IMR-90 (cell line): ENCODE data around the gene MCF2L. TPM values are rescaled to one million over a fixed set of nuclear protein-coding genes. Genes with fewer than 3 reads are reported as not detected.

ENCODE experiments used
- ATAC-seq: fragments of 200-7000 bp; cut with Tn5 transposase; 2 replicates; pipeline ENCODE4 v1.9.1; 2020; ENCODE audit warnings: low read depth, mild to moderate bottlenecking, moderate library complexity
- BruUV-seq: library from RNA; stranded (reverse); fragments of 400-500 nt; replicated peaks from 2 replicates; lab custom pipeline; 2021; lab: Mats Ljungman, UMichigan
- CTCF ChIA-PET: fragments of 300-600 bp; formaldehyde crosslinking; extraction: SDS; loops from one replicate; lab custom pipeline; 2021; ENCODE audit warnings: antibody characterized with exemption; lab: Yijun Ruan, JAX
- POLR2A ChIA-PET: fragments of 300-600 bp; sonication (Branson Sonifier 250); formaldehyde crosslinking; loops from one replicate; lab custom pipeline; 2022; ENCODE audit warnings: antibody characterized with exemption; ENCODE audit not compliant: unreplicated experiment; lab: Charles Lee
- DNase-seq: peaks from one replicate; pipeline ENCODE4 v3.0.0; 2013
- H2AFZ ChIP-seq: replicated peaks from 2 replicates; pipeline ENCODE3; 2013; ENCODE audit warnings: low read length, mild to moderate bottlenecking; ENCODE audit not compliant: poor library complexity
- H2AK5ac ChIP-seq: 2 replicates; pipeline ENCODE4 v1.6.1; 2013; ENCODE audit warnings: low read depth, low read length, inconsistent platforms
- H2AK9ac ChIP-seq: replicated peaks from 2 replicates; pipeline ENCODE3; 2013; ENCODE audit warnings: mild to moderate bottlenecking, low read depth, low read length, moderate library complexity; ENCODE audit not compliant: poor library complexity
- H2BK120ac ChIP-seq: 2 replicates; pipeline ENCODE4 v1.6.1; 2013; ENCODE audit warnings: low read depth, low read length, inconsistent platforms
- H2BK15ac ChIP-seq: 3 replicates; pipeline ENCODE4 v1.6.1; 2013; ENCODE audit warnings: low read depth, low read length, inconsistent platforms
- H2BK20ac ChIP-seq: 2 replicates; pipeline ENCODE4 v1.6.1; 2013; ENCODE audit warnings: low read depth, mild to moderate bottlenecking, inconsistent platforms, low read length, moderate library complexity
- H2BK5ac ChIP-seq: 2 replicates; pipeline ENCODE4 v1.6.1; 2013; ENCODE audit warnings: mild to moderate bottlenecking, low read depth, low read length, inconsistent platforms; ENCODE audit not compliant: poor library complexity, severe bottlenecking
- H3K14ac ChIP-seq: replicated peaks from 2 replicates; pipeline ENCODE4 v1.6.1; 2013; ENCODE audit warnings: low read depth, low read length, inconsistent platforms
- H3K18ac ChIP-seq: 2 replicates; pipeline ENCODE4 v1.6.1; 2013; ENCODE audit warnings: low read depth, low read length, control low read depth
- H3K23ac ChIP-seq: 2 replicates; pipeline ENCODE4 v1.6.1; 2013; ENCODE audit warnings: low read depth, low read length, inconsistent platforms
- H3K27ac ChIP-seq: 2 replicates; pipeline ENCODE4 v1.5.1; 2013; ENCODE audit warnings: mild to moderate bottlenecking, control low read depth, low read length; ENCODE audit not compliant: insufficient read depth
- H3K27me3 ChIP-seq: 2 replicates; pipeline ENCODE4 v1.6.1; 2013; ENCODE audit warnings: low read length; ENCODE audit not compliant: control insufficient read depth, insufficient read depth
- H3K36me3 ChIP-seq: 2 replicates; pipeline ENCODE4 v1.6.1; 2013; ENCODE audit warnings: low read length, mixed read lengths; ENCODE audit not compliant: control insufficient read depth, insufficient read depth
- H3K4ac ChIP-seq: 2 replicates; pipeline ENCODE4 v1.6.1; 2013; ENCODE audit warnings: low read depth, low read length, inconsistent platforms
- H3K4me1 ChIP-seq: 2 replicates; pipeline ENCODE4 v1.6.1; 2013; ENCODE audit warnings: low read length, mixed read lengths; ENCODE audit not compliant: control insufficient read depth, insufficient read depth
- H3K4me2 ChIP-seq: 2 replicates; pipeline ENCODE4 v1.6.1; 2013; ENCODE audit warnings: low read depth, mild to moderate bottlenecking, control low read depth, low read length, moderate library complexity
- H3K4me3 ChIP-seq: 2 replicates; pipeline ENCODE4 v1.5.1; 2013; ENCODE audit warnings: low read depth, mild to moderate bottlenecking, control low read depth, low read length, moderate library complexity; ENCODE audit not compliant: insufficient read depth
- H3K56ac ChIP-seq: 2 replicates; pipeline ENCODE4 v1.6.1; 2013; ENCODE audit warnings: low read length, inconsistent platforms; ENCODE audit not compliant: insufficient read depth; ENCODE audit errors: extremely low read depth
- H3K79me1 ChIP-seq, 2 experiments: 2 replicates each; pipeline ENCODE4 v1.6.1; 2013; ENCODE audit warnings: low read length in 2 of 2, inconsistent platforms in 1 of 2, low read depth in 1 of 2
- H3K9ac ChIP-seq: 2 replicates; pipeline ENCODE4 v1.6.1; 2013; ENCODE audit warnings: low read depth, low read length, control low read depth
- H3K9me1 ChIP-seq: 2 replicates; pipeline ENCODE4 v1.6.1; 2013; ENCODE audit warnings: low read length, inconsistent platforms; ENCODE audit not compliant: insufficient read depth
- H3K9me3 ChIP-seq: 2 replicates; pipeline ENCODE4 v1.6.1; 2013; ENCODE audit warnings: low read length; ENCODE audit not compliant: control insufficient read depth, insufficient read depth
- H4K20me1 ChIP-seq: 2 replicates; pipeline ENCODE4 v1.6.1; 2013; ENCODE audit warnings: low read length, inconsistent platforms; ENCODE audit not compliant: insufficient read depth
- H4K5ac ChIP-seq: 2 replicates; pipeline ENCODE4 v1.6.1; 2013; ENCODE audit warnings: mild to moderate bottlenecking, low read depth, low read length, control low read depth
- H4K8ac ChIP-seq, 2 experiments: 2 replicates each; pipeline ENCODE4 v1.6.1; 2013; ENCODE audit warnings: low read depth in 2 of 2, low read length in 2 of 2, control low read depth in 1 of 2, inconsistent platforms in 1 of 2
- H4K91ac ChIP-seq: 2 replicates; pipeline ENCODE4 v1.6.1; 2013; ENCODE audit warnings: low read depth, low read length, inconsistent platforms; ENCODE audit not compliant: insufficient read depth
- BHLHE40 ChIP-seq: fragments of 150-350 bp; IDR thresholded peaks from 2 replicates; pipeline ENCODE4 v1.6.1; 2016; ENCODE audit warnings: mild to moderate bottlenecking, low read depth, low read length
- CEBPB ChIP-seq: IDR thresholded peaks from 2 replicates; pipeline ENCODE4 v1.6.1; 2012; ENCODE audit warnings: low read depth, low read length, improper control_type of control experiment
- CHD1 ChIP-seq: IDR thresholded peaks from 2 replicates; pipeline ENCODE4 v1.6.1; 2012; ENCODE audit warnings: low read depth, low read length, improper control_type of control experiment
- FOS ChIP-seq: fragments of 150-350 bp; IDR thresholded peaks from 2 replicates; pipeline ENCODE4 v1.6.1; 2016; ENCODE audit warnings: low read depth, low read length
- MAFK ChIP-seq: IDR thresholded peaks from 2 replicates; pipeline ENCODE4 v1.6.1; 2012; ENCODE audit warnings: low read depth, low read length, improper control_type of control experiment
- MAZ ChIP-seq: IDR thresholded peaks from 2 replicates; pipeline ENCODE4 v1.6.1; 2012; ENCODE audit warnings: low read depth, mild to moderate bottlenecking, low read length, improper control_type of control experiment, moderate library complexity, borderline replicate concordance
- MXI1 ChIP-seq: IDR thresholded peaks from 2 replicates; pipeline ENCODE4 v1.6.1; 2012; ENCODE audit warnings: low read depth, mild to moderate bottlenecking, low read length, moderate library complexity, borderline replicate concordance
- NFE2L2 ChIP-seq: fragments of 150-350 bp; IDR thresholded peaks from 2 replicates; pipeline ENCODE4 v1.6.1; 2016; ENCODE audit warnings: low read depth, mild to moderate bottlenecking, low read length
- POLR2A ChIP-seq: IDR thresholded peaks from 2 replicates; pipeline ENCODE4 v1.6.1; 2012; ENCODE audit warnings: mild to moderate bottlenecking, low read depth, low read length
- RAD21 ChIP-seq: IDR thresholded peaks from 2 replicates; pipeline ENCODE4 v1.6.1; 2012; ENCODE audit warnings: low read length, improper control_type of control experiment
- RCOR1 ChIP-seq: IDR thresholded peaks from 2 replicates; pipeline ENCODE4 v1.6.1; 2012; ENCODE audit warnings: mild to moderate bottlenecking, low read length, improper control_type of control experiment; ENCODE audit not compliant: insufficient replicate concordance
- RFX5 ChIP-seq: IDR thresholded peaks from 2 replicates; pipeline ENCODE4 v1.8.0; 2012; ENCODE audit warnings: low read depth, mild to moderate bottlenecking, low read length, moderate library complexity
- SMC3 ChIP-seq: fragments of 150-350 bp; IDR thresholded peaks from 2 replicates; pipeline ENCODE4 v1.6.1; 2016; ENCODE audit warnings: low read depth, mild to moderate bottlenecking, antibody characterized with exemption, low read length, moderate library complexity
- WGBS, 2 experiments: methylation state at CpG; one replicate each; pipeline versions ENCODE4 v1.1.5 to v1.1.7; 2013; ENCODE audit warnings: missing lambda C conversion rate in 2 of 2; ENCODE audit not compliant: insufficient read length in 1 of 2; ENCODE audit errors: extremely low coverage in 2 of 2; 5-methylcytosine and 5-hydroxymethylcytosine counted together
- dilution Hi-C: fragments of 300-500 bp; cut with HindIII; formaldehyde crosslinking; loops from one replicate; pipeline ENCODE4 v1.14.3; 2018; ENCODE audit warnings: low sequenced_read_pairs; ENCODE audit not compliant: unreplicated experiment
- in situ Hi-C: fragments of 300-500 bp; cut with MboI; formaldehyde crosslinking; loops from 3 replicates; pipeline ENCODE4 v1.14.3; 2019; ENCODE audit warnings: low sequenced_read_pairs, inconsistent platforms, mixed read lengths
- intact Hi-C: fragments of 100-400 bp; cut with micrococcal nuclease; formaldehyde crosslinking; loops from 2 replicates; pipeline ENCODE4 v1.10.0; 2022
- polyA plus RNA-seq, 3 experiments: library from polyadenylated mRNA; depleted of rRNA; stranded (reverse); fragments of >200 nt; gene quantifications; 2 replicates each; pipeline ENCODE4 v1.2.3, GENCODE V29; 2012; ENCODE audit warnings: low replicate concordance in 1 of 3
- total RNA-seq: library from RNA; depleted of rRNA; stranded (reverse); fragments of >200 nt; gene quantifications from 2 replicates; pipeline ENCODE4 v1.2.3, GENCODE V29; 2012
- TF ChIP-seq, protein P1 (sequence below): fragments of 150-350 bp; IDR thresholded peaks from 2 replicates; pipeline ENCODE4 v1.6.1; 2017; ENCODE audit warnings: mild to moderate bottlenecking, antibody characterized with exemption, low read length, low read depth
- TF ChIP-seq, protein P2 (sequence below): fragments of 150-350 bp; IDR thresholded peaks from 2 replicates; pipeline ENCODE4 v1.6.1; 2016; ENCODE audit warnings: low read depth, mild to moderate bottlenecking, low read length, moderate library complexity, borderline replicate concordance
- TF ChIP-seq, protein P3 (sequence below): conservative IDR thresholded peaks from 2 replicates; pipeline ENCODE4 v1.5.1; 2012; ENCODE audit warnings: mild to moderate bottlenecking, low read depth, low read length, improper control_type of control experiment

The MCF2L gene
- total and polyA plus RNA-seq, 2 of the 4 experiments (the other 2 are of a cell fraction) = 0.18 TPM; not detected in 1

DNA sequence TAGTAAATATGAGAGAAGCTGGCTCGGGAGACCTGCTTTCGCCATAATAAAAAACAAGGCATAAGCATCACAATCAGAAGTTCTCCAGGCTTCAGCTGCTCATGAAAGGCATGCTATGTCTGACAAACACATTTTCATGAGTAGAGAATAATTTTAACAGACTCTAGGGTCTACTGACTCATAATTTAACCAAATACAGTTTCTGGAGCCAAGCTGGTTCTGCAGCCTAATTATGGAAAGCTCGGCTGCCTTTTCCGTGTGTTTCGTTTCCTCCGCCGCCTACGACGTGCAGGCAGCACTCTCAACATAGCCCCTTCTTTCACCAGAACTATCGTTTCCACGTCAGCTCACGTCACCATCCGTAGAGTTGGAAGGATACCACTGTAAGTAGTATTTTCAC is 5.7 kb downstream of the MCF2L start:
- Histone ChIP-seq H3K4me2 (no peak overlapping the region), H2AK5ac (no peak overlapping the region), H3K4ac (no peak overlapping the region), H2BK15ac (no peak overlapping the region), H3K36me3 (no peaks in the 10 kb centered on the region), H3K56ac (no peak overlapping the region), H4K91ac (no peak overlapping the region), H3K14ac (no peak overlapping the region), H3K9me3 (peaks cover 7% of the 10 kb centered on the region), H3K18ac (no peak overlapping the region), H3K9ac (no peak overlapping the region), H3K27me3 (peaks cover 56% of the 10 kb centered on the region), H3K9me1 (no peaks in the 10 kb centered on the region), H2AK9ac (no peak overlapping the region), H3K4me3 (no peak overlapping the region), H3K23ac (no peak overlapping the region), H4K5ac (no peak overlapping the region), H2BK120ac (no peak overlapping the region), H4K8ac (no peak overlapping the region), H2AFZ (no peak overlapping the region), H4K20me1 (no peaks in the 10 kb centered on the region), H3K79me1 (no peaks in the 10 kb centered on the region), H2BK20ac (no peak overlapping the region), H3K4me1 (no peaks in the 10 kb centered on the region), H3K27ac (no peak overlapping the region), H2BK5ac (no peak overlapping the region)
- intact Hi-C loops (no loop called here), dilution Hi-C loops (no loop called here), in situ Hi-C loops (no loop called here)
- ChIA-PET POLR2A (no interaction called here), CTCF (no interaction called here)
- TF ChIP-seq CHD1 = no peak
- TF ChIP-seq BHLHE40 = no peak
- no peak for TF ChIP-seq POLR2A
- no peak for TF ChIP-seq MXI1
- no peak for TF ChIP-seq RCOR1
- TF ChIP-seq RFX5 = no peak
- TF ChIP-seq MAZ = no peak
- TF ChIP-seq, protein P1, sequence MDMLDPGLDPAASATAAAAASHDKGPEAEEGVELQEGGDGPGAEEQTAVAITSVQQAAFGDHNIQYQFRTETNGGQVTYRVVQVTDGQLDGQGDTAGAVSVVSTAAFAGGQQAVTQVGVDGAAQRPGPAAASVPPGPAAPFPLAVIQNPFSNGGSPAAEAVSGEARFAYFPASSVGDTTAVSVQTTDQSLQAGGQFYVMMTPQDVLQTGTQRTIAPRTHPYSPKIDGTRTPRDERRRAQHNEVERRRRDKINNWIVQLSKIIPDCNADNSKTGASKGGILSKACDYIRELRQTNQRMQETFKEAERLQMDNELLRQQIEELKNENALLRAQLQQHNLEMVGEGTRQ = no peak
- no peak for TF ChIP-seq RAD21
- TF ChIP-seq, protein P2, sequence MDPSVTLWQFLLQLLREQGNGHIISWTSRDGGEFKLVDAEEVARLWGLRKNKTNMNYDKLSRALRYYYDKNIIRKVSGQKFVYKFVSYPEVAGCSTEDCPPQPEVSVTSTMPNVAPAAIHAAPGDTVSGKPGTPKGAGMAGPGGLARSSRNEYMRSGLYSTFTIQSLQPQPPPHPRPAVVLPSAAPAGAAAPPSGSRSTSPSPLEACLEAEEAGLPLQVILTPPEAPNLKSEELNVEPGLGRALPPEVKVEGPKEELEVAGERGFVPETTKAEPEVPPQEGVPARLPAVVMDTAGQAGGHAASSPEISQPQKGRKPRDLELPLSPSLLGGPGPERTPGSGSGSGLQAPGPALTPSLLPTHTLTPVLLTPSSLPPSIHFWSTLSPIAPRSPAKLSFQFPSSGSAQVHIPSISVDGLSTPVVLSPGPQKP = no peak
- TF ChIP-seq CEBPB = no peak
- no peak for TF ChIP-seq MAFK
- no peak for TF ChIP-seq NFE2L2
- TF ChIP-seq SMC3 = no peak
- TF ChIP-seq, protein P3, sequence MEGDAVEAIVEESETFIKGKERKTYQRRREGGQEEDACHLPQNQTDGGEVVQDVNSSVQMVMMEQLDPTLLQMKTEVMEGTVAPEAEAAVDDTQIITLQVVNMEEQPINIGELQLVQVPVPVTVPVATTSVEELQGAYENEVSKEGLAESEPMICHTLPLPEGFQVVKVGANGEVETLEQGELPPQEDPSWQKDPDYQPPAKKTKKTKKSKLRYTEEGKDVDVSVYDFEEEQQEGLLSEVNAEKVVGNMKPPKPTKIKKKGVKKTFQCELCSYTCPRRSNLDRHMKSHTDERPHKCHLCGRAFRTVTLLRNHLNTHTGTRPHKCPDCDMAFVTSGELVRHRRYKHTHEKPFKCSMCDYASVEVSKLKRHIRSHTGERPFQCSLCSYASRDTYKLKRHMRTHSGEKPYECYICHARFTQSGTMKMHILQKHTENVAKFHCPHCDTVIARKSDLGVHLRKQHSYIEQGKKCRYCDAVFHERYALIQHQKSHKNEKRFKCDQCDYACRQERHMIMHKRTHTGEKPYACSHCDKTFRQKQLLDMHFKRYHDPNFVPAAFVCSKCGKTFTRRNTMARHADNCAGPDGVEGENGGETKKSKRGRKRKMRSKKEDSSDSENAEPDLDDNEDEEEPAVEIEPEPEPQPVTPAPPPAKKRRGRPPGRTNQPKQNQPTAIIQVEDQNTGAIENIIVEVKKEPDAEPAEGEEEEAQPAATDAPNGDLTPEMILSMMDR = no peak
- no peak for TF ChIP-seq FOS
- DNase-seq (no peak), ATAC-seq (no peak)
- WGBS, 2 experiments = no CpG with 5 or more reads among the region's 13 CpGs
- no TSS peak for BruUV-seq
